Progenitor cell of endocrine pancreas (in vitro differentiated cells): Measurements from ENCODE around the gene DPP9. TPM values are rescaled to one million over a fixed set of nuclear protein-coding genes. Genes with fewer than 3 reads are reported as not detected.

ENCODE experiments used
- DNase-seq: peaks from one replicate; pipeline ENCODE4 v3.0.0; 2021; ENCODE audit warnings: low spot score; ENCODE audit not compliant: unreplicated experiment
- H3K27ac Mint-ChIP-seq: 2 replicates; pipeline ENCODE4 v1.8.0; 2021; ENCODE audit warnings: mild to moderate bottlenecking, moderate library complexity, mixed read lengths
- H3K27me3 Mint-ChIP-seq: 2 replicates; pipeline ENCODE4 v1.8.0; 2021; ENCODE audit warnings: mixed read lengths
- H3K36me3 Mint-ChIP-seq: 2 replicates; pipeline ENCODE4 v1.8.0; 2022; ENCODE audit warnings: mixed read lengths; ENCODE audit not compliant: insufficient read depth
- H3K4me1 Mint-ChIP-seq: 2 replicates; pipeline ENCODE4 v1.8.0; 2021; ENCODE audit warnings: low read depth, mixed read lengths
- H3K4me3 Mint-ChIP-seq: 2 replicates; pipeline ENCODE4 v1.8.0; 2021; ENCODE audit warnings: low read depth, mild to moderate bottlenecking, moderate library complexity, mixed read lengths
- H3K9me3 Mint-ChIP-seq: 2 replicates; pipeline ENCODE4 v1.8.0; 2021; ENCODE audit warnings: low read depth, mixed read lengths
- total RNA-seq: library from RNA; stranded (reverse); gene quantifications from 2 replicates; pipeline ENCODE4 v1.2.1, GENCODE V29; 2021
- TF ChIP-seq, protein P1 (sequence below): fragments of 200-600 bp; sonication (generic); IDR thresholded peaks from one replicate; pipeline ENCODE4 v1.5.0; 2021; ENCODE audit warnings: antibody characterized with exemption, mild to moderate bottlenecking; ENCODE audit not compliant: unreplicated experiment

Gene DPP9
- total RNA-seq, 1 donor from 2014 or later = 50.3 TPM

DNA sequence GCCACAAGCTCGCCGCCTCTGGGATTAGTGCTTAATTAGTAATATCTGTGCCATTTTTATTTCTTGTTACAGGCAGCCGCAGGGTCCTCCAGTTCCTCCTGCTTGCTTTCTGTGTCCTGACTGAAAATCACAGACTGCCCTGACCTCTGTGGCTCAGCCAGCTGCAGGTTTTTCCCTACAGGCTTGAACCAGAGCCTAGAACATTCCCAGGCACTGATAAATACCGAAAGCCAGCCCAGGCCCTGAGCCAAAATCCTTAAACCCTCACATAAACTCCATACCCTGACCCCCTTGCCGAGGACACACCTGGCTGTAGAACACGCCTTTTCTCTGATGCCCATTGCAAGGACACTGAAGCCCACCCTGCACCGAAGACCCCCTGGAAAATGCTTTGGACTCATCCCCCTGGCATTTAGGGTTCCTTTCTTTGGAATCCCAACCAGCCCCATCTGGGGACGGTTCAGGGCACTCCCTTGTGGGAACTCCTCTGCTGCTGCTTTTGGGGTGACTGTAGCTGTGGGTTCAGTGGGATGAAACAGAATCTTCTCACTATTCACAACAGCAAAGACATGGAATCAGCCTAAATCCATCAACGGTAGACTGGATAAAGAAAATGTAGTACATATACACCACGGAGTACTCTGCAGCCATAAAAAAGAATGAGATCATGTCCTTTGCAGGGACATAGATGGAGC is 15.5 kb downstream of the DPP9 start:
- no peak overlapping the region for H3K4me3 Mint-ChIP-seq
- H3K27me3 Mint-ChIP-seq = no peaks in the 10 kb centered on the region
- TF ChIP-seq, protein P1, sequence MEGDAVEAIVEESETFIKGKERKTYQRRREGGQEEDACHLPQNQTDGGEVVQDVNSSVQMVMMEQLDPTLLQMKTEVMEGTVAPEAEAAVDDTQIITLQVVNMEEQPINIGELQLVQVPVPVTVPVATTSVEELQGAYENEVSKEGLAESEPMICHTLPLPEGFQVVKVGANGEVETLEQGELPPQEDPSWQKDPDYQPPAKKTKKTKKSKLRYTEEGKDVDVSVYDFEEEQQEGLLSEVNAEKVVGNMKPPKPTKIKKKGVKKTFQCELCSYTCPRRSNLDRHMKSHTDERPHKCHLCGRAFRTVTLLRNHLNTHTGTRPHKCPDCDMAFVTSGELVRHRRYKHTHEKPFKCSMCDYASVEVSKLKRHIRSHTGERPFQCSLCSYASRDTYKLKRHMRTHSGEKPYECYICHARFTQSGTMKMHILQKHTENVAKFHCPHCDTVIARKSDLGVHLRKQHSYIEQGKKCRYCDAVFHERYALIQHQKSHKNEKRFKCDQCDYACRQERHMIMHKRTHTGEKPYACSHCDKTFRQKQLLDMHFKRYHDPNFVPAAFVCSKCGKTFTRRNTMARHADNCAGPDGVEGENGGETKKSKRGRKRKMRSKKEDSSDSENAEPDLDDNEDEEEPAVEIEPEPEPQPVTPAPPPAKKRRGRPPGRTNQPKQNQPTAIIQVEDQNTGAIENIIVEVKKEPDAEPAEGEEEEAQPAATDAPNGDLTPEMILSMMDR = no peak
- peaks cover 14% of the 10 kb centered on the region for H3K36me3 Mint-ChIP-seq
- peaks cover 6% of the 10 kb centered on the region for H3K4me1 Mint-ChIP-seq
- H3K9me3 Mint-ChIP-seq = no peaks in the 10 kb centered on the region
- no peak for DNase-seq
- H3K27ac Mint-ChIP-seq = no peak overlapping the region

DNA sequence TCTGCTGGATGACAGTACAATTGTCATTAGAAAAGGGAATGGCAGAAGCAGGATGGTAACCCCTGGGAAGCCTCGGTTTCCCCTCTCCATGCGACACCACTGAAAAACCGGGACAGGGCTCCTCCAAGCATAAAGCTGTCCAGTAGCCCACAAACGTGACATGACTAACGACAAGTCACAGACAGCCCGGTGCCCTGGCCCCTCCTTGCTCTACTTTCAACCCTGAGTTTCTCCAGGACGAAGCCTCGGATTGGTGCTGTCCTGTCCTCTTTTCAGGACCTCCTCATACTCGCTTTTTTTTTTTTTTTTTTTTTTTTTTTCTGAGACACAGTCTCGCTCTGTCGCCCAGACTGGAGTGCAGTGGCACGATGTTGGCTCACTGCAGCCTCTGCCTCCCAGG is 16.3 kb downstream of the DPP9 start:
- Mint-ChIP-seq H3K9me3 (no peaks in the 10 kb centered on the region), H3K27me3 (no peaks in the 10 kb centered on the region), H3K27ac (no peak overlapping the region), H3K36me3 (peaks cover 12% of the 10 kb centered on the region), H3K4me1 (peaks cover 6% of the 10 kb centered on the region), H3K4me3 (no peak overlapping the region)
- no peak for DNase-seq
- TF ChIP-seq, protein P1 = no peak

DNA sequence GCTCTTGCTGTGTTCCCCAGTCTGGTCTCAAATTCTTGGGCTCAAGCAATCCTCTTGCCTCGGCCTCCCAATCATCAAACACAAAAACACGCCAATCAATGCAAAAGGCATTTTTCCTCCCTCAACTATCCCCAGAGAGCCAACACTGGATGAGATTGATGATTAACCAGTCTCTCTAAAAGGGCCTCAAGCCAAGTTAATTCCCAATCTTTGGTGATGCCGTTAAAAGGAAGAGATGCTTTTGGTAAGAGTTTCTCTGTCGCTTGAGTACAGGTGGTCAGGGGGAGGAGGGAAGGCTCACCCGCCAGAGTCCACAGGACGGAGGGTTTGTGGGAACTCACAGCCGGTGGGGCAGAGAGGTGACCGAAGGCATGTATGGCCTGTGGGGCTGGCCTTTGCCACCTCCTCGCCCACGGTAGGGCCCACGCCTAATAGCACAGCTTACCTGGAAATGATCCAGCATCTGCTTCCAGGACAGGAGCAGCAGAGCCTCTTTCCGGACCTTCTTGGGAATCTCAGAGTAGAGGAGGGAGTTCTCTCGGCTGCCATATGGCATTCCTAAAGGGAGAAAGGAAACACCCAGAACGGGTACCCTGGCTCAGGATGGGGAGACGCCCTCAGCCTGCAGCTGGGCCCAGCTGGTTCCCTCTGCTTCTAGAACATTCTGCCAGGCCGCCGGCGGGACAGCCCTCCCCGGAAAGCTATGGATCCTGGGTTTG is 18.1 kb downstream of the DPP9 start:
- Mint-ChIP-seq H3K36me3 (peaks cover 14% of the 10 kb centered on the region), H3K9me3 (no peaks in the 10 kb centered on the region), H3K4me3 (no peak overlapping the region), H3K27me3 (no peaks in the 10 kb centered on the region), H3K27ac (peak overlapping the region; percentile 71), H3K4me1 (peaks cover 6% of the 10 kb centered on the region)
- no peak for DNase-seq
- TF ChIP-seq, protein P1 = no peak

DNA sequence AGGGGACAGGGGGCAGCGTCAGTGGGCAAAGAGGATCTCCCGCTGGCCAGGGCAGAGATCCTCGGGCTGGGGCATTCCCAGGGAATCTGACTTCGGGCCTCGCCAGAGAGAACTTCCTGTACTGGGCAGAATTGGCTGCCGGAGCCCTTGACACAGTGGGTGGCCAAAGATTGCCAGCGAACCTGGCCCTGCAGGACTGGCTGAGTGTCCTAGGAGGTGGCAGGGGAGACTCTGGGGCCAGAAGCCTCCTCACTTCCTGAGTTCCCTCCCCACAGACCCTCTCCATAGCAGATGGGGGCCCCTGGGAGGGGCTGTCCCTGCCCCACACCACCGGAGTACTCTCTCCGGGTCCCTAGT is 19.3 kb downstream of the DPP9 start:
- H3K9me3 Mint-ChIP-seq = no peaks in the 10 kb centered on the region
- H3K36me3 Mint-ChIP-seq = peaks cover 14% of the 10 kb centered on the region
- no peaks in the 10 kb centered on the region for H3K27me3 Mint-ChIP-seq
- no peak overlapping the region for H3K27ac Mint-ChIP-seq
- peaks cover 6% of the 10 kb centered on the region for H3K4me1 Mint-ChIP-seq
- TF ChIP-seq, protein P1 = no peak
- no peak overlapping the region for H3K4me3 Mint-ChIP-seq
- no peak for DNase-seq

DNA sequence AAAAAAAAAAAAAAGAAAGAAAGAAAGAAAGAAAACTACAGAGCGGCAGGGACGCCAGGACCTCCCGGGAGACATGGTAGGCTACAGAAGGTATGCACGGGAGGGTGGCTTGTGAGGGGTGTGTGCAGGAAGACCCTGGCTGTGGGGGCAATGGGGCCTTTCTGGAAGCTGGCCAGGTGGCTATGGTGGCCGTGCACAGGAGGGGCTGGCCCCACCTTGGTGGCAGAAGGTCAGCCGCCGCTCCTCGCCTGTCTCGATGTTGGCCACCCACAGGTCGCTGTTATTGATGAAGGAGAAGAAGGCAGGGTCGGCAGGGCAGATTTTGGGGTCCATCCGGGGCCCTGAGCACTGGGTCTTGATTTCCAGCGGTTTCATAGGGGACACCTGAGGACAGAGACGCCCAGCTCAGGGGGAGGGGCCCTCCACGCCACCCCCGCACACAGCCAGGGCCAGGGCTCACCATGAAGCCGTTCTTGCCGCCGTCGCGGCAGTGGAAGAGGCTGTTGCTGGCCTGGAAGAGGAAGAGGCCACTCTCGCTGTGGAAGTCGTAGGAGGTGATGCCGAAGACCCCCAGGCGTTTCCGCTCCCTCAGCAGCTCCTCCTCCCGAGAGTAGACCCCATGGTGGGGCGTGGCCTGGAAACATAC is 19.8 kb downstream of the DPP9 start:
- peaks cover 12% of the 10 kb centered on the region for H3K36me3 Mint-ChIP-seq
- peaks cover 6% of the 10 kb centered on the region for H3K4me1 Mint-ChIP-seq

More for the DNA sequence above, 19.8 kb downstream of the DPP9 start:
- Mint-ChIP-seq H3K9me3 (no peaks in the 10 kb centered on the region), H3K27me3 (no peaks in the 10 kb centered on the region), H3K27ac (no peak overlapping the region), H3K4me3 (no peak overlapping the region)
- TF ChIP-seq, protein P1 = no peak
- no peak for DNase-seq
